NCI-H510A (cell line): ENCODE data around the gene TMEM94.
"Not testable (repeated sequence)": the region's sequence is repeated elsewhere in the genome, so short reads cannot be mapped to it uniquely, and the experiment has no call there.

Experiments used
- DNase-seq: peaks from one replicate; lab custom pipeline; 2025; lab: John Stamatoyannopoulos, UW

TMEM94 gene

GRCh38 chr17:75445896-75446295 is 10.5 kb upstream of the TMEM94 start:
- DNase-seq: not testable (repeated sequence)

- no peak for DNase-seq
These were observed 8.2 kb upstream of the TMEM94 start for GRCh38 chr17:75447951-75448856.

GRCh38 chr17:75450270-75450669 is 6.2 kb upstream of the TMEM94 start:
- DNase-seq: no peak

GRCh38 chr17:75454193-75454592 is 2.2 kb upstream of the TMEM94 start:
- DNase-seq: no peak

GRCh38 chr17:75454672-75455071 is 1.8 kb upstream of the TMEM94 start:
- DNase-seq: not testable (repeated sequence)

GRCh38 chr17:75456039-75456416 is 407 bp upstream of the TMEM94 start:
- no peak for DNase-seq

GRCh38 chr17:75457047-75457654 is 716 bp downstream of the TMEM94 start:
- DNase-seq: peak; percentile 52

- DNase-seq: no peak
These were observed 2.8 kb downstream of the TMEM94 start for GRCh38 chr17:75459246-75459589.

- peak; percentile 7 for DNase-seq
These were observed 3.3 kb downstream of the TMEM94 start for GRCh38 chr17:75459590-75460267.

GRCh38 chr17:75460295-75460694 is 3.9 kb downstream of the TMEM94 start:
- no peak for DNase-seq

- no peak for DNase-seq
These were observed 7.2 kb downstream of the TMEM94 start for GRCh38 chr17:75463603-75464002.

GRCh38 chr17:75465039-75465438 is 8.6 kb downstream of the TMEM94 start:
- no peak for DNase-seq

GRCh38 chr17:75468291-75468754 is 11.9 kb downstream of the TMEM94 start:
- no peak for DNase-seq

- no peak for DNase-seq
These were observed 12.4 kb downstream of the TMEM94 start for GRCh38 chr17:75468779-75469373.

GRCh38 chr17:75471207-75471606 is 14.8 kb downstream of the TMEM94 start:
- DNase-seq: no peak

GRCh38 chr17:75472119-75472518 is 15.7 kb downstream of the TMEM94 start:
- peak; percentile 79 for DNase-seq

- no peak for DNase-seq
These were observed 16.8 kb downstream of the TMEM94 start for GRCh38 chr17:75473246-75473645.

GRCh38 chr17:75474736-75475135 is 18.3 kb downstream of the TMEM94 start:
- DNase-seq: no peak

- no peak for DNase-seq
These were observed 18.9 kb downstream of the TMEM94 start for GRCh38 chr17:75475144-75475835.

GRCh38 chr17:75475851-75476250 is 19.4 kb downstream of the TMEM94 start:
- no peak for DNase-seq

- DNase-seq: no peak
These were observed 19.8 kb downstream of the TMEM94 start for GRCh38 chr17:75476271-75476671.
